ENCODE results near the gene ZFP2.

- TF ChIP-seq CTCF (IDR thresholded peaks at IDR 0.05; ENCODE audit: insufficient read depth, low read depth, low read length), result no peak
- no peak for TF ChIP-seq EZH2 (IDR thresholded peaks at IDR 0.05; ENCODE audit: insufficient read depth, low read length)
Measured at GRCh38 chr5:178870411-178870810, 25.3 kb upstream of the ZFP2 start.
